PC-9 (cell line): ENCODE measurements around the gene UPF2. TPM values are rescaled to one million over a fixed set of nuclear protein-coding genes. Genes with fewer than 3 reads are reported as not detected.

Source experiments
- BruUV-seq: library from RNA; stranded (reverse); fragments of 400-500 nt; replicated peaks from 2 replicates; lab custom pipeline; 2021; lab: Mats Ljungman, UMichigan
- CTCF ChIA-PET: fragments of 300-600 bp; sonication (Branson Sonifier 250); formaldehyde crosslinking; loops from one replicate; lab custom pipeline; 2022; ENCODE audit warnings: antibody characterized with exemption; lab: Charles Lee
- POLR2A ChIA-PET: fragments of 300-600 bp; sonication (Branson Sonifier 250); formaldehyde crosslinking; loops from one replicate; lab custom pipeline; 2022; ENCODE audit warnings: antibody characterized with exemption; ENCODE audit not compliant: unreplicated experiment; lab: Charles Lee
- DNase-seq, 2 experiments: peaks; one replicate each; pipeline versions ENCODE4 v3.0.0 to v3.0.0-alpha.2; 2015 to 2022; ENCODE audit warnings: mixed read lengths in 1 of 2
- H2AFZ ChIP-seq: fragments of 200-600 bp; sonication (generic); 2 replicates; pipeline ENCODE4 v1.8.1; 2017; ENCODE audit warnings: antibody characterized with exemption
- H3F3A ChIP-seq: fragments of 200-600 bp; sonication (generic); 2 replicates; pipeline ENCODE4 v1.8.1; 2017; ENCODE audit warnings: antibody characterized with exemption, mild to moderate bottlenecking, low read depth; ENCODE audit not compliant: insufficient read depth
- H3K27ac ChIP-seq: fragments of 200-600 bp; sonication (generic); 2 replicates; pipeline ENCODE4 v1.6.1; 2016; ENCODE audit warnings: mixed run types
- H3K27me3 ChIP-seq: fragments of 200-600 bp; sonication (generic); 2 replicates; pipeline ENCODE4 v1.6.1; 2016; ENCODE audit warnings: low read depth, mixed run types; ENCODE audit not compliant: insufficient read depth
- H3K36me3 ChIP-seq: fragments of 200-600 bp; sonication (generic); 2 replicates; pipeline ENCODE4 v1.6.1; 2016; ENCODE audit warnings: low read depth, mixed run types
- H3K4me1 ChIP-seq: fragments of 200-600 bp; sonication (generic); replicated peaks from 2 replicates; pipeline ENCODE4 v1.6.1; 2016; ENCODE audit warnings: mixed run types; ENCODE audit not compliant: insufficient read depth
- H3K4me2 ChIP-seq: fragments of 200-600 bp; sonication (generic); 2 replicates; pipeline ENCODE4 v1.6.1; 2017; ENCODE audit warnings: mixed run types
- H3K4me3 ChIP-seq: fragments of 200-600 bp; sonication (generic); 2 replicates; pipeline ENCODE4 v1.6.1; 2016; ENCODE audit warnings: mixed run types
- H3K79me2 ChIP-seq: fragments of 200-600 bp; sonication (generic); 2 replicates; pipeline ENCODE4 v1.6.1; 2017; ENCODE audit warnings: low read depth, mixed run types
- H3K9me2 ChIP-seq: fragments of 200-600 bp; sonication (generic); 2 replicates; pipeline ENCODE4 v1.8.1; 2017; ENCODE audit warnings: mild to moderate bottlenecking; ENCODE audit not compliant: insufficient read depth
- H3K9me3 ChIP-seq: fragments of 200-600 bp; sonication (generic); 2 replicates; pipeline ENCODE4 v1.8.1; 2016; ENCODE audit warnings: low read depth; ENCODE audit not compliant: insufficient read depth
- H4K20me1 ChIP-seq: fragments of 200-600 bp; sonication (generic); 2 replicates; pipeline ENCODE4 v1.8.1; 2017; ENCODE audit not compliant: insufficient read depth
- EZH2 ChIP-seq: fragments of 200-600 bp; sonication (generic); IDR thresholded peaks from 2 replicates; pipeline ENCODE4 v1.8.0; 2017; ENCODE audit warnings: antibody characterized with exemption, low read depth
- intact Hi-C: fragments of 100-400 bp; cut with micrococcal nuclease; formaldehyde crosslinking; loops from one replicate; pipeline ENCODE4 v1.10.0; 2022; ENCODE audit not compliant: unreplicated experiment
- total RNA-seq: library from RNA; stranded (reverse); gene quantifications from 2 replicates; pipeline ENCODE4 v1.2.3, GENCODE V29; 2021
- TF ChIP-seq, protein P1 (sequence below): fragments of 200-600 bp; sonication (generic); conservative IDR thresholded peaks from 2 replicates; pipeline ENCODE4 v1.6.1; 2017; ENCODE audit warnings: mixed run types, antibody characterized with exemption, mild to moderate bottlenecking, moderate library complexity

Gene UPF2
- total RNA-seq, 1 experiment from 2014 or later = 25.9 TPM

GRCh38 chr10:11899067-11899876 is 143.3 kb downstream of the UPF2 start:
- BruUV-seq = TSS peak; percentile 96
- H3K27ac ChIP-seq = peak overlapping the region; percentile 99
- ChIA-PET CTCF (interaction anchor here (2.3 kb wide), 1 partner anchor 17 kb away, joined by 12 read pairs; no protein-coding TSS in a partner anchor), POLR2A (interaction anchor here (1.2 kb wide), 1 partner anchor 23 kb away, joined by 10 read pairs; no protein-coding TSS in a partner anchor)
- TF ChIP-seq, protein P1, sequence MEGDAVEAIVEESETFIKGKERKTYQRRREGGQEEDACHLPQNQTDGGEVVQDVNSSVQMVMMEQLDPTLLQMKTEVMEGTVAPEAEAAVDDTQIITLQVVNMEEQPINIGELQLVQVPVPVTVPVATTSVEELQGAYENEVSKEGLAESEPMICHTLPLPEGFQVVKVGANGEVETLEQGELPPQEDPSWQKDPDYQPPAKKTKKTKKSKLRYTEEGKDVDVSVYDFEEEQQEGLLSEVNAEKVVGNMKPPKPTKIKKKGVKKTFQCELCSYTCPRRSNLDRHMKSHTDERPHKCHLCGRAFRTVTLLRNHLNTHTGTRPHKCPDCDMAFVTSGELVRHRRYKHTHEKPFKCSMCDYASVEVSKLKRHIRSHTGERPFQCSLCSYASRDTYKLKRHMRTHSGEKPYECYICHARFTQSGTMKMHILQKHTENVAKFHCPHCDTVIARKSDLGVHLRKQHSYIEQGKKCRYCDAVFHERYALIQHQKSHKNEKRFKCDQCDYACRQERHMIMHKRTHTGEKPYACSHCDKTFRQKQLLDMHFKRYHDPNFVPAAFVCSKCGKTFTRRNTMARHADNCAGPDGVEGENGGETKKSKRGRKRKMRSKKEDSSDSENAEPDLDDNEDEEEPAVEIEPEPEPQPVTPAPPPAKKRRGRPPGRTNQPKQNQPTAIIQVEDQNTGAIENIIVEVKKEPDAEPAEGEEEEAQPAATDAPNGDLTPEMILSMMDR = no peak
- TF ChIP-seq EZH2 = no peak
- DNase-seq = peak in 1 of 2 experiments; percentile 37
- intact Hi-C loops = no loop called here
- H3K4me3 ChIP-seq = no peak overlapping the region; the same call in 1 of the 2 replicates
- H3K27me3 ChIP-seq = no peaks in the 10 kb centered on the region
- H3K9me2 ChIP-seq = no peaks in the 10 kb centered on the region
- peak overlapping the region; percentile 70 for H3K4me2 ChIP-seq
- no peaks in the 10 kb centered on the region for H3K9me3 ChIP-seq
- H3K4me1 ChIP-seq = peaks cover 33% of the 10 kb centered on the region
- H4K20me1 ChIP-seq = no peaks in the 10 kb centered on the region
- H3K36me3 ChIP-seq = no peaks in the 10 kb centered on the region
- no peaks in the 10 kb centered on the region for H3K79me2 ChIP-seq
- H3F3A ChIP-seq = peaks cover 18% of the 10 kb centered on the region
- no peak overlapping the region; the same call in 1 of the 2 replicates for H2AFZ ChIP-seq

GRCh38 chr10:11898372-11899066 is 144.1 kb downstream of the UPF2 start:
- Histone ChIP-seq H3K27me3 (no peaks in the 10 kb centered on the region), H3K36me3 (no peaks in the 10 kb centered on the region), H3K9me3 (no peaks in the 10 kb centered on the region), H3K4me2 (peak overlapping the region; percentile 70), H3F3A (peaks cover 18% of the 10 kb centered on the region), H2AFZ (no peak overlapping the region; the same call in 1 of the 2 replicates), H3K27ac (peak overlapping the region; percentile 99), H3K4me1 (peaks cover 33% of the 10 kb centered on the region), H3K4me3 (no peak overlapping the region; the same call in 1 of the 2 replicates), H4K20me1 (no peaks in the 10 kb centered on the region), H3K79me2 (no peaks in the 10 kb centered on the region), H3K9me2 (no peaks in the 10 kb centered on the region)
- CTCF ChIA-PET = interaction anchor here (2.3 kb wide), 1 partner anchor 16 kb away, joined by 12 read pairs; no protein-coding TSS in a partner anchor
- POLR2A ChIA-PET = interaction anchor here (0.5 to 1.2 kb wide), 4 partner anchors 17 to 105 kb away, joined by 3 to 10 read pairs (median 3); no protein-coding TSS in a partner anchor
- intact Hi-C loops = loop anchor here (1.0 kb wide), 3 partner anchors 16 to 104 kb away; no protein-coding TSS in a partner anchor
- TF ChIP-seq, protein P1 = no peak
- no peak for TF ChIP-seq EZH2
- BruUV-seq = no TSS peak
- peak; percentile 91 to 94 for DNase-seq

- H3K9me2 ChIP-seq = no peaks in the 10 kb centered on the region
- intact Hi-C loops = loop anchor here (1.0 kb wide), 3 partner anchors 16 to 104 kb away; no protein-coding TSS in a partner anchor
- TF ChIP-seq EZH2 = no peak
- TF ChIP-seq, protein P1 = no peak
- H3K4me2 ChIP-seq = peak overlapping the region; percentile 70
- no peaks in the 10 kb centered on the region for H3K27me3 ChIP-seq
- CTCF ChIA-PET = interaction anchor here (2.3 kb wide), 1 partner anchor 16 kb away, joined by 12 read pairs; no protein-coding TSS in a partner anchor
- no TSS peak for BruUV-seq
- no peak overlapping the region for H2AFZ ChIP-seq
- peak overlapping the region; percentile 99 for H3K27ac ChIP-seq
- H3K79me2 ChIP-seq = no peaks in the 10 kb centered on the region
- POLR2A ChIA-PET = interaction anchor here (0.5 to 1.2 kb wide), 4 partner anchors 16 to 105 kb away, joined by 3 to 10 read pairs (median 3); no protein-coding TSS in a partner anchor
- H3K4me1 ChIP-seq = peaks cover 33% of the 10 kb centered on the region
- peak overlapping the region; percentile 29; the same call in 1 of the 2 replicates for H3K4me3 ChIP-seq
- no peak for DNase-seq
- H3K36me3 ChIP-seq = no peaks in the 10 kb centered on the region
- H4K20me1 ChIP-seq = no peaks in the 10 kb centered on the region
- no peaks in the 10 kb centered on the region for H3K9me3 ChIP-seq
- H3F3A ChIP-seq = peaks cover 18% of the 10 kb centered on the region
Observed at GRCh38 chr10:11898033-11898371, 144.6 kb downstream of the UPF2 start.
